ENCODE results near the gene ALDH1L1.

Gene ALDH1L1

DNA sequence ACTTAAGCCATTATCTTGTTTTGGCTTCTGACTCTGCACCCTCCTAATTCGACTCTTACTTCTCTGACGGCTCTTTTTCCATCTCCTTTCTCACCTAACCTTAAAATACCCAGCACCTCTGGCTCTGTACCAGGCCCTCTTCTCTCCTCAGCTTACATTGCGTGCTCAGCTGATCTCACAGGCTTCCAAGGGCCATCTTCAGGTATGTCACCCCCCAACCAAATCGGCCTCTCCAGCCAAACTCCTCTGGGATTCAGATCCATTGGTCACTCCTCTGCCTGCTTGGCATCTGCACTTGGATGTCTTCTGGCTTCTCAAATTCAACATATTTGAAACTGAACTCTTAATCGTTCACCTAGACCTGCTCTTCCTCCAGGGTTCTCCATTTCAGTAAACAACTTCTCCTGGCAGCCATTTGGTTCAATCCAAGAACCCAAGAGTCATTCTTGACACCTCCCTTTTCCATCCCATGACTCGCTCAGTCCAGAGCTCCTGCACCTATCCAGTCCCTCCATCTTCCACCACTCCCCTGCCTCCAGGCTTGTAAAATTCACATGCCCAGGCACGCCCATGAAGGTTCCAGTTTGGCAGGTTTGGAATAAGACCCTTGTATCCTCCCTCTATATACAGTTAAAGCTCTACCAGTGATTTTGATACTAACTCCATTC lies 61.2 kb downstream of the ALDH1L1 start:
- no peak for DNase-seq (ENCODE audit: low read depth)

- DNase-seq (ENCODE audit: low read depth), result no peak
These were observed 61.8 kb downstream of the ALDH1L1 start for GRCh38 chr3:126118591-126118990.

DNA sequence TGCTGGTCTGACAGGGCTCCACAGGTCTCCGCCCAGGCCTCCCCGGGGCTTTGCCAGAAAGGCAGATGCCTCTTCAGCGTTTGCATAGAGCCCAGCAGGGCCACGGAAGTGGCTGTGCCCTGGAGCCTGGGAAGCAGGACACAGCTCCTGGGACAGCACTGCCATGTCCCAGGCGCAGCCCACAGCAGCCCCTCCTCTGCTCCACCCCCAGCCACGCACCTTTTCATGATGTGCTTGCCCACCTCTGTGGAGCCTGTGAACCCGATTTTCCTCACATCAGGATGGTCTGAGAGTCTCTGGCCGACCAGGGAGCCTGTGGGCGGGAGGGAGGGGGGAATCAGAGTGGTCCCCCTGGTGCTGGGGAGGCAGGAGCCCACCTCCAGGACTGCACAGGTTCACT lies 62.6 kb downstream of the ALDH1L1 start:
- DNase-seq (ENCODE audit: low read depth), result no peak

GRCh38 chr3:126117212-126117611 lies 63.2 kb downstream of the ALDH1L1 start:
- no peak for DNase-seq (ENCODE audit: low read depth)

DNA sequence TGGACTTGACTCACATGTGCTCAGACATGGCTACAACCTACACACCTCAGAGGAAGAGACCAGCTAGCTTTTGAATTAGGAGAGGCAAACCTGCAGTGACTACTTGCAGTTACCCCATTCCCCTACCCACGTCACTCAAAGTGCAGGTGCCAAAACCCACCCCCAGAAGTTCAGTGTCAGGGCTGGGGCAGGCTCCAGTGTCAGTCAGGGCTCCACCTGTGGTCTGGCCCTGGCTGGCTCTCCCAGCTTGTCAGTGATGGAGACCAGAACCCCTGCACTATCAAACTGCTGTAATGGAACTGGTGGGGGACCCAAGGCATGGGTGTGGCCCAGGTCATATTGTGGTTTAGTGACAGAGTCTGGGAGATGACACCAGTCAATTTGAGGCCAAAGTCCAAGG lies 63.9 kb downstream of the ALDH1L1 start:
- no peak for DNase-seq (ENCODE audit: low read depth)

DNA sequence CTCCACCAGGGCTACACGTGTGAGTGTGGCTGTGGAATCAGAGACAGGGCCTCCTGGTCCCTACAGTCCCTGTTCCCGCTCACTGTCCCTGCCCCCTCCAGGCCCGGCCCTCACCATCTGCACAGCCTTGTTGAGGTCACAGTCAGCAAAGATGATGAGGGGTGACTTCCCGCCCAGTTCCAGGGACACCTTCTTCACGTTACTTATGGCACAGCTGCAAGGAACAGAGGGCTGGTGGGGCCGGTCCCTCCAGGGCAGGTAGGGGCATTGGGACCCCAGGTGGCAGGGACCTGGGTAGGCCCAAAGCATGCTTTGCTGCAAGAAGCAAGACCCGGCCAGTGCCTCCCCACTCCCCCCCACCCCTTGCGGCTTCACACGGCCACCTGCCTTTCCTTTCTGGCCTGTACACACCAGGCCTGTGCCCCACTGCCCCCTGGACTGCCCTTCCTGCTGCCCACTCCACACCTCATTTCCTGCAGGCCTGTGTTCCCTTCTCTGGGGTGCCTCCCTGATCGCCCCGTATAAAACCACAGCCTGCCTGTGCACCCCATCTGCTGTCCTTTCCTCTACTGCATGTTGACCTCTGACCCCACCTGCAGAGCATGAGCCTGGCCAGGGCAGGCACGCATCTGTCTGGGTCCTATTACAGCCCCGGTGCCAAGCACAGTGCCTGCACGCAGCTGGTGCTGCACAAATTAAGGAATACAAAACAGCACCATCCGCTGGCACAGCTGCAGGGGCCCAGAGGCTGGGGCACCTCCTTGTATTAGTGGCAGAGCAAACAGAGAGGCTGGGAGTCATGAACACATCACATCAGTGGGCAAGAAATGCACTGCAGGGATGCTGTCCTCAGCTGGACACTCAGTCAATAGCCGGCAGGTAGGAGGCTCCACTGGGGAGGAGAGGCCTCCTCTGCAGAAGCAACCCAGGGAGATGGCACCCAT lies 65.7 kb downstream of the ALDH1L1 start:
- DNase-seq (ENCODE audit: low read depth), result no peak

GRCh38 chr3:126113733-126114442 lies 66.5 kb downstream of the ALDH1L1 start:
- no peak for DNase-seq (ENCODE audit: low read depth)

- no peak for DNase-seq (ENCODE audit: low read depth)
These were observed 67.2 kb downstream of the ALDH1L1 start for GRCh38 chr3:126113238-126113555.

GRCh38 chr3:126112531-126113237 lies 67.7 kb downstream of the ALDH1L1 start:
- no peak for DNase-seq (ENCODE audit: low read depth)

DNA sequence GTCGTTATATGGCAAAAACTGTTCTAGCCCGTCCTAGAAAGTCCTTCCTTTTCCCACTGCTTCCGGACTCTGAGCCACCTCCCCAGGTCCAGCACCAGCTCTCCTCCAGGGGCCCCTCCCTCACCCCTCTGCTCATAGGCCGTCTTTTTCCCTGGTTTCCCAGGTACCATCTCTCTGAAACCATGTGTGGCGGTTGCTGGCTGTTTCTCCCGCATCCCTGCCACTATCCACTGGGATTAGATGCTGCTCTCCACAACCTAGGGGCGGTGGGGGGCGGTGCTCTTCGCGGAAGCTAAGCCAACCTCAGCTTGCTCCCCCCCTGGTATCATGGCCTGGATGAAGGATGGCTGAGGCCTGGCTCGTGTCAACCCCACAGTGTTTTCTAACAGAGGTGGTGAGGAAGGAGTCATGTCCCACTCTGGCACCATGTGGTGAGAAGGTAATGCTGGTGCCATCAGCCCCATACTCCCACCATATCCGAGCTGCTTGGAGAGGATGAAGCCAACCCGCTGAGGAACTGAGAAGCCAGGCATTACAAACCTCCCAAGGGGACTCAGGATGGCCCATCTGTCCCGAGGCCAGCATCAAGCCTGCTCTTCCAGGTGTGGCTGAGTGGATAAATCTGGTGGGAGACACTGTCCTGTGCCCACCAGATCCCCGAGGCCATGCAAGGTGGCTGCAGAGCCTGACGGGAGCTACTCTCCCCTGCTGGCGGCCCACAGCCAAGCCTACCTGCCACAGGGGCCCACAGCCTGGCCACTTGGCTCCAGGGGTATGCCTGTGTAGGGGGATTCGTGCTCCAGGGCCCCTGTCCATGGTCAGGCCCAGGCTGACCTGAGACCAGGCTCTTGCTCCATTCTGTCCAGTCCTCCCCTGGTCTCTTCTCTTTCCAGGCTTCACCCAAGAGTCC lies 68.6 kb downstream of the ALDH1L1 start:
- DNase-seq (ENCODE audit: low read depth), result no peak

- DNase-seq (ENCODE audit: low read depth), result no peak
These were observed 69.2 kb downstream of the ALDH1L1 start for GRCh38 chr3:126111126-126111551.

- no peak for DNase-seq (ENCODE audit: low read depth)
These were observed 69.8 kb downstream of the ALDH1L1 start for GRCh38 chr3:126110431-126111125.

DNA sequence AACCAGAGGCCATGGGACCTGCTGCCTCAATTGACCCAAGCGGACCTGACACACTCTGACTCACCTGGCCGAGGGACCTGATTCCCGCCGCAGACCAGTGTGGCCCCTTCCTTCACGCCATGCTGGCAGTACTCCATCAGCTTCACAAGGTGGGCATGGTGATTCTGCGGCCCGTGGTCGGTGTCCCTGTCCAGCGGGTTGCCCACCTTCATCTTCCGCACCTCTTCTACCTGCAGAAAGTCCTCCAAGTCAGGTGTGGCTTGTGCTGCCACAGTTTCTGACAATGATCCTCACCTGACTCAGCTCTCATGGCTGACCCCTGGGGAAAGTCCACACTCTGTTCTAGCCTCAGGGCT lies 70.5 kb downstream of the ALDH1L1 start:
- no peak for DNase-seq (ENCODE audit: low read depth)

- DNase-seq (ENCODE audit: low read depth), result no peak
These were observed 71.1 kb downstream of the ALDH1L1 start for GRCh38 chr3:126109146-126109879.

DNA sequence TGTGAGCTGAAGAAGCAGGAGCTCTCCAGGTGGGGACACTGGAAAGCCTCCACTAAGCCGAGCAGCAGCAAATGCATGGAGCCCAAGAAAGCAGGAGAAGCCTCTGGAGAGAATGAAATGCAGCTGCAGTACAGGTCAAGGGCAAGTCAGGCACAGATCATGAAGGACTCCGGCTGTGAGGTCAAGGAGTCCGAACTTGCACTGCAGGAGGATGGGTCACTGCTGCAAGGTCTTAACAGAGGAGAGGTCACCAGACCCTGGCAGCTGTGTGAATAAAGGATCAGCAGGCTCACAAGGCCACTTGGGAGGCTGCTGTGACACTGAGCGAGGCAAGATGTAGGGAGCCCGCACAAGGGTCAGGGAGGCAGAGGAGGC lies 71.7 kb downstream of the ALDH1L1 start:
- no peak for DNase-seq (ENCODE audit: low read depth)

GRCh38 chr3:126107957-126108675 lies 72.3 kb downstream of the ALDH1L1 start:
- DNase-seq (ENCODE audit: low read depth), result no peak

DNA sequence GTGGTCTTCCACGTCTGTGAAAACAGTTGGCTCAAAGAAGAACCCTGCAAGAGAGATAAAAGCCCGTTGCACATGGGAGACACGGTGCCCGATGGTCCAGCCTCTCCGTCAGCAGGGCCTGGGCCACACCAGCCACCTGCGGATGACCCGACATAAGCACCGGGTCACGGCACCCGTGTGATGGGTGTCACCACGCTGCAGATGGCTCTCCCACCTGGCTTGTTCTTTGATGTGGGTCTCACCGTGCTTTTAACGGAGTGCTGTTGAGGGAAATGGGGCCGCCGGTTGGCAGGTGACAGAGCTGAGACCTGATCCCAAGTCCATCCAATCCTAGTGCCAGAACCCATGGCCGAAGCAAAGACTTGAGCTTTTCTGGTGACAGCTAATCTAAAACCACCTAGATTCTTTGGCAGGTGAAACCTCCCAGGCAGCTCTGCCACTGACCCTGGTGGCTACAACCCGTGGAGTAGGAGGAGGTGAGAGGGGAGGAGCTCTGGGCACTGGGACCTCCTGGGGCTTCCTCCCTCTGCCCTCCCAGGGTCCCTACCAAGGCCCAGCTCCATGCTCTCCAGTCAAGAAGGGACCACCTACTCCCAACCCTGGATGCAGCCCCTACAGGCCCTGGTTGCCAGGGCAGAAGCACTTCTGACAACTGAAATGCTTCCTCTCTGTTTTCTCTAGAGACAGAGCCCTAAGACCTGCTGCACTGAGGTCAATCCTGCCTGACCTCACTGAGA lies 73.0 kb downstream of the ALDH1L1 start:
- no peak for DNase-seq (ENCODE audit: low read depth)

GRCh38 chr3:126106336-126107202 lies 73.8 kb downstream of the ALDH1L1 start:
- DNase-seq (ENCODE audit: low read depth), result no peak
